ENCODE results near the gene CENPO. TPM values are rescaled to one million over a fixed set of nuclear protein-coding genes. Genes with fewer than 3 reads are reported as not detected.

CENPO gene
- total RNA-seq, 1 donor, result 8.0 TPM

DNA sequence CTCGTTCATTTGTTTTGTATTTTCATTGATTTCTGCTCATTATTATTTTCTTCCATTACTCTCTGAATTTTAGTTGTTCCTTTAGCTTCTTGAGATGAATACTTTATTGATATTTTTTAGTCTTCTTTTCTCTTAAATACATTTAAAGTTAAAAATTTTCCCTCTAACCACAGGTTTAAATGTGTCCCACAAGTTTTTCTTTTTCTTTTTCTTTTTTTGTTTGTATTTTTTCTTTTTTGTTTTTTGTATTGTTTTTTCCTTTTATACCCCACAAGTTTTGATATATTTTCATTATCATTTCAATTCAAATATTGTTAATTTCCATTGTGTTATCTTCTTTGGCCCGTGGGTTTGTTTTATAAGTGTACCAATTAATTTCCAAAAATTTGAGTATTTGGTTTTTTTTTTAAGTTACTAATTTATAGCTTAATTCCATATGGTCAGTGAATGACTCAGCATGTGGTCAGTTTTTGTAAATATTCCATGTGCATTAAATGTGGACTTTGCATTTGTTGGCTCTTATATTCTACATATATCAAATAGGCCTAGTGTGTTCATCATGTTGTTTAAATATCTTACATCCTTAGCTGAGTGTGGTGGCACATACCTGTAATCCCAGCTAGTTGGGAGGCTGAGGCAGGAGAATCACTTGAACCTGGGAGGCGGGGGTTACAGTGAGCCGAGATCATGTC, 16.2 kb downstream of the CENPO start:
- Histone ChIP-seq H2AFZ (ENCODE audit: low read length) (peak overlapping the region; percentile 27), H3K4me1 (ENCODE audit: insufficient read depth, low read length) (peaks cover 2% of the 10 kb centered on the region), H3K36me3 (ENCODE audit: insufficient read depth, low read length) (no peaks in the 10 kb centered on the region), H3K79me2 (ENCODE audit: insufficient read depth, low read length) (peaks cover 84% of the 10 kb centered on the region), H3K4me3 (ENCODE audit: insufficient read depth, low read length) (no peak overlapping the region), H3K4me2 (ENCODE audit: insufficient read depth, low read length) (peak overlapping the region; percentile 44), H3K9me3 (ENCODE audit: low read depth, low read length) (no peaks in the 10 kb centered on the region), H3K27me3 (ENCODE audit: insufficient read depth, low read length) (no peaks in the 10 kb centered on the region), H3K27ac (ENCODE audit: low read depth, low read length) (peak overlapping the region; percentile 9), H4K20me1 (ENCODE audit: insufficient read depth, low read length) (no peaks in the 10 kb centered on the region)
- TF ChIP-seq, protein P1, sequence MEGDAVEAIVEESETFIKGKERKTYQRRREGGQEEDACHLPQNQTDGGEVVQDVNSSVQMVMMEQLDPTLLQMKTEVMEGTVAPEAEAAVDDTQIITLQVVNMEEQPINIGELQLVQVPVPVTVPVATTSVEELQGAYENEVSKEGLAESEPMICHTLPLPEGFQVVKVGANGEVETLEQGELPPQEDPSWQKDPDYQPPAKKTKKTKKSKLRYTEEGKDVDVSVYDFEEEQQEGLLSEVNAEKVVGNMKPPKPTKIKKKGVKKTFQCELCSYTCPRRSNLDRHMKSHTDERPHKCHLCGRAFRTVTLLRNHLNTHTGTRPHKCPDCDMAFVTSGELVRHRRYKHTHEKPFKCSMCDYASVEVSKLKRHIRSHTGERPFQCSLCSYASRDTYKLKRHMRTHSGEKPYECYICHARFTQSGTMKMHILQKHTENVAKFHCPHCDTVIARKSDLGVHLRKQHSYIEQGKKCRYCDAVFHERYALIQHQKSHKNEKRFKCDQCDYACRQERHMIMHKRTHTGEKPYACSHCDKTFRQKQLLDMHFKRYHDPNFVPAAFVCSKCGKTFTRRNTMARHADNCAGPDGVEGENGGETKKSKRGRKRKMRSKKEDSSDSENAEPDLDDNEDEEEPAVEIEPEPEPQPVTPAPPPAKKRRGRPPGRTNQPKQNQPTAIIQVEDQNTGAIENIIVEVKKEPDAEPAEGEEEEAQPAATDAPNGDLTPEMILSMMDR (IDR thresholded peaks at IDR 0.05; ENCODE audit: extremely low read depth, low read depth, low read length), result no peak
- no peak for DNase-seq (ENCODE audit: insufficient read length, low spot score, missing footprints)

DNA sequence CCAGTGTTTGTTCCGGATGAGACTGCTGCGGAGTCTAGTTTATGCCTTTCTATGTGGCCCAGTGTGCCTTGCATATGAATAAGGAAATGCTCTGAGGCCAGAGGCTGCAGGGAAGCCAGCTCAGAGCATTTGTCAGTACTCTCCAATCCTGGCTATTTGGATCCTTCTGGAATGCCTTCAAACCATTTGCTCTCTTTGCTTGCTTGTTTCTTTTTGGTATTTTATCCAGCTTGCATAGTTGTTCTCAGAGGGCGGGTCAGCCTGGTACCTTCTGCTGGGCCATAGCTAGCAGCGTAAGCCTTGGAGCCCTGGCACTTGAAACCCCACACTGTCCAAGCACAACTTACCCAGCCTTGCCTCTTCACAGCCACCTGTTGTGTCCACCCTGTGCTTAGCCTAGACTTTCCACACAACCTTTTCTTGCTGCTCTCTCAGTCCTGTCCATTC, 20.5 kb downstream of the CENPO start:
- H3K4me2 ChIP-seq (ENCODE audit: insufficient read depth, low read length), result no peak overlapping the region
- no peaks in the 10 kb centered on the region for H4K20me1 ChIP-seq (ENCODE audit: insufficient read depth, low read length)
- H3K79me2 ChIP-seq (ENCODE audit: insufficient read depth, low read length), result peaks cover 67% of the 10 kb centered on the region
- H3K4me1 ChIP-seq (ENCODE audit: insufficient read depth, low read length), result peaks cover 16% of the 10 kb centered on the region
- no peak overlapping the region for H2AFZ ChIP-seq (ENCODE audit: low read length)
- H3K27ac ChIP-seq (ENCODE audit: low read depth, low read length), result no peak overlapping the region
- H3K9me3 ChIP-seq (ENCODE audit: low read depth, low read length), result no peaks in the 10 kb centered on the region
- no peaks in the 10 kb centered on the region for H3K27me3 ChIP-seq (ENCODE audit: insufficient read depth, low read length)
- H3K36me3 ChIP-seq (ENCODE audit: insufficient read depth, low read length), result peaks cover 24% of the 10 kb centered on the region
- H3K4me3 ChIP-seq (ENCODE audit: insufficient read depth, low read length), result no peak overlapping the region
- peak; percentile 62 for DNase-seq (ENCODE audit: insufficient read length, low spot score, missing footprints)
- TF ChIP-seq, protein P1 (IDR thresholded peaks at IDR 0.05; ENCODE audit: extremely low read depth, low read depth, low read length), result no peak

DNA sequence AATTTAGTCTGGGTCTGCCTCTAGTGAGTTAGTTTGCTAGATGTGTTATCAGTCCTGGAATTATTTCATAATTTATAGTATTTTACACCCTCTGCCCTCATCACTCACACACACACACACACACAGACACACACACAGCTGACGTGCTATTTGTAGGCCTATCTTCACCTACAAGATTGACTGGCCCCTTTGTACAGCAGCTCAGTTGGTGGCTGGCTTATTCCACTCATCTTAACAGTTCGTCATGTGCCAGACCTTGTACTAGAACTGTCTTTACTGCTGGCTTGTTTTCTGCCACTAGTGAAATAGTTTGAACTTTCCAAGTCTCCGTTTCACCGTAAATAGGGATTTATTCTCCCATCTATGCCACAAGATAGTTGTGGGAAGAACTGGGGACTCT, 21.3 kb downstream of the CENPO start:
- Histone ChIP-seq H3K36me3 (ENCODE audit: insufficient read depth, low read length) (peaks cover 28% of the 10 kb centered on the region), H3K79me2 (ENCODE audit: insufficient read depth, low read length) (peaks cover 59% of the 10 kb centered on the region), H4K20me1 (ENCODE audit: insufficient read depth, low read length) (no peaks in the 10 kb centered on the region), H3K4me3 (ENCODE audit: insufficient read depth, low read length) (no peak overlapping the region), H3K27me3 (ENCODE audit: insufficient read depth, low read length) (no peaks in the 10 kb centered on the region), H2AFZ (ENCODE audit: low read length) (no peak overlapping the region), H3K4me1 (ENCODE audit: insufficient read depth, low read length) (peaks cover 22% of the 10 kb centered on the region), H3K9me3 (ENCODE audit: low read depth, low read length) (no peaks in the 10 kb centered on the region), H3K27ac (ENCODE audit: low read depth, low read length) (no peak overlapping the region), H3K4me2 (ENCODE audit: insufficient read depth, low read length) (no peak overlapping the region)
- DNase-seq (ENCODE audit: insufficient read length, low spot score, missing footprints), result no peak
- TF ChIP-seq, protein P1 (IDR thresholded peaks at IDR 0.05; ENCODE audit: extremely low read depth, low read depth, low read length), result no peak

DNA sequence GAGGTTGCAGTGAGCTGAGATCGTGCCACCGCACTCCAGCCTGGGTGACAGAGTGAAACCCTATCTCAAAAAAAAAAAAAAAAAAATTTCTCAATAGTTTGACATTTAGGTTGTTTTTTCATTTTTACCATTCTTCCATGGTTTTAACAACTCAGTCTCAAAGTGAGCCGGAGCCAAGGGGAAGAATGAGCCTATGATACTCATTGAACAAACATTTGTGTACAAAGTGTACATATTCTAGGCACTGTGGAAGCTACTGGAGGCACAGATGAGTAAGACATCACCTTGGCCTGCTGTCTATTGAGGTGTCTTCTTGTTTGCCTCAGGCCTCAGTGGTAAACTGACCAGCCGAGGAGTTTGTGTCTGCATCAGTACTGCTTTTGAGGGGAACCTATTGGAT, 21.9 kb downstream of the CENPO start:
- Histone ChIP-seq H3K27me3 (ENCODE audit: insufficient read depth, low read length) (no peaks in the 10 kb centered on the region), H4K20me1 (ENCODE audit: insufficient read depth, low read length) (no peaks in the 10 kb centered on the region), H3K4me2 (ENCODE audit: insufficient read depth, low read length) (no peak overlapping the region), H3K27ac (ENCODE audit: low read depth, low read length) (no peak overlapping the region), H3K79me2 (ENCODE audit: insufficient read depth, low read length) (peaks cover 53% of the 10 kb centered on the region), H2AFZ (ENCODE audit: low read length) (no peak overlapping the region), H3K9me3 (ENCODE audit: low read depth, low read length) (no peaks in the 10 kb centered on the region), H3K4me3 (ENCODE audit: insufficient read depth, low read length) (no peak overlapping the region), H3K36me3 (ENCODE audit: insufficient read depth, low read length) (peaks cover 34% of the 10 kb centered on the region), H3K4me1 (ENCODE audit: insufficient read depth, low read length) (peaks cover 22% of the 10 kb centered on the region)
- DNase-seq (ENCODE audit: insufficient read length, low spot score, missing footprints), result no peak
- TF ChIP-seq, protein P1 (IDR thresholded peaks at IDR 0.05; ENCODE audit: extremely low read depth, low read depth, low read length), result no peak
